ENCODE measurements around the gene NOS1. TPM values are rescaled to one million over a fixed set of nuclear protein-coding genes. Genes with fewer than 3 reads are reported as not detected.
"Not testable (repeated sequence)": the region's sequence is repeated elsewhere in the genome, so short reads cannot be mapped to it uniquely, and the experiment has no call there.

The NOS1 gene
- total RNA-seq, 1 donor from 2014 or later, result 0.21 TPM

DNA sequence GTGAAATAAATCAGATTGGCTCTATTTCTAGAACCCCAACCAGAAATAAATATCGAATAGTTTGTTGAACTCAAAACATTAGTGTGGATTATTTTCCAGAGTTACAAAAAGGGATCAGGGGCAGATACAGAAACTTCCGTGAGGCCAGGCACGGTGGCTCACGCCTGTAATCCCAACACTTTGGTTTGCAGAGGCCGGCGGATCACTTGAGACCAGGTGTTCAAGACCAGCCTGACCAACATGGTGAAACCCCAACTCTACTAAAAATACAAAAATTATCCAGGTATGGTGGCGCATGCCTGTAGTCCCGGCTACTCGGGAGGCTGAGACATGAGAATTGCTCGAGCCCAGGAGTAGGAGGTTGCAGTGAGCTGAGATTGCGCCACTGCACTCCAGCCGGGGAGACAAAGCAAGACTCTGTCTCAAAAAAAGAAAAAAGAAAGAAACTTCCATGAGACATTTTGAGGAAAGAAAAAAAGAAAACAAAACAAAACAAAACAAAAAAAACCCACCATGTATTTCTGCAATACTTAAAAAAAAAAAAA is 173.2 kb downstream of the NOS1 start:
- TF ChIP-seq, protein P1, sequence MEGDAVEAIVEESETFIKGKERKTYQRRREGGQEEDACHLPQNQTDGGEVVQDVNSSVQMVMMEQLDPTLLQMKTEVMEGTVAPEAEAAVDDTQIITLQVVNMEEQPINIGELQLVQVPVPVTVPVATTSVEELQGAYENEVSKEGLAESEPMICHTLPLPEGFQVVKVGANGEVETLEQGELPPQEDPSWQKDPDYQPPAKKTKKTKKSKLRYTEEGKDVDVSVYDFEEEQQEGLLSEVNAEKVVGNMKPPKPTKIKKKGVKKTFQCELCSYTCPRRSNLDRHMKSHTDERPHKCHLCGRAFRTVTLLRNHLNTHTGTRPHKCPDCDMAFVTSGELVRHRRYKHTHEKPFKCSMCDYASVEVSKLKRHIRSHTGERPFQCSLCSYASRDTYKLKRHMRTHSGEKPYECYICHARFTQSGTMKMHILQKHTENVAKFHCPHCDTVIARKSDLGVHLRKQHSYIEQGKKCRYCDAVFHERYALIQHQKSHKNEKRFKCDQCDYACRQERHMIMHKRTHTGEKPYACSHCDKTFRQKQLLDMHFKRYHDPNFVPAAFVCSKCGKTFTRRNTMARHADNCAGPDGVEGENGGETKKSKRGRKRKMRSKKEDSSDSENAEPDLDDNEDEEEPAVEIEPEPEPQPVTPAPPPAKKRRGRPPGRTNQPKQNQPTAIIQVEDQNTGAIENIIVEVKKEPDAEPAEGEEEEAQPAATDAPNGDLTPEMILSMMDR (IDR thresholded peaks at IDR 0.05), result no peak
- Histone ChIP-seq H3K27me3 (no peaks in the 10 kb centered on the region), H3K4me1 (no peaks in the 10 kb centered on the region), H3K4me3 (no peak overlapping the region), H3K27ac (no peak overlapping the region), H3K36me3 (peaks cover 23 to 35% of the 10 kb centered on the region in 2 donors), H3K9me3 (no peaks in the 10 kb centered on the region)
- intact Hi-C loops (cut with DNase I), result loop anchor here (10.0 kb wide), 1 partner anchor 453 kb away; the partner anchor contains the start of genes RNFT2 and SPRING1
- no peak for DNase-seq (ENCODE audit: low spot score in 2 of 2)

DNA sequence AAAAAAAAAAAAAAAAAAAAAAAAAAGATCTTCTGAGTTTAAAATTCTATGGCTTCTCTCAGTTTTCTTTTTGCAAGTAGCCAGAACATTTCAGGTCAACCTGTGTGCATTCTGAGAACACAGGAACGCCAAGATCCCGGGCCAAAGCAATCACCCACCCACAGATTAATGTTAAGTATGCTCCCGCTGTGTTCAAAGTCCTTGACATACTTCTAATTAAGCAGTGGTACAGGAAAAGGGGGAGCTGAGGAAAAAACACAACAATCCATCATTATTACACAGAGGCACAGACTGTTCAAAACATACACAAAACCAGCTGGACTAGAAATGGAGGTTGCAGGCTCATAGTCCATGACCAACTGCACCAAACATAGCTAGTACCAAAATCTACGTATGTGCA is 174.0 kb downstream of the NOS1 start:
- H3K27ac ChIP-seq, result no peak overlapping the region
- H3K4me3 ChIP-seq, result no peak overlapping the region
- no peaks in the 10 kb centered on the region for H3K4me1 ChIP-seq
- H3K9me3 ChIP-seq, result no peaks in the 10 kb centered on the region
- TF ChIP-seq, protein P1 (IDR thresholded peaks at IDR 0.05), result no peak
- no peaks in the 10 kb centered on the region for H3K27me3 ChIP-seq
- no peak for DNase-seq (ENCODE audit: low spot score in 2 of 2)
- intact Hi-C loops (cut with DNase I), result loop anchor here (10.0 kb wide), 1 partner anchor 453 kb away; the partner anchor contains the start of genes RNFT2 and SPRING1
- H3K36me3 ChIP-seq, result peaks cover 28 to 42% of the 10 kb centered on the region in 2 donors

DNA sequence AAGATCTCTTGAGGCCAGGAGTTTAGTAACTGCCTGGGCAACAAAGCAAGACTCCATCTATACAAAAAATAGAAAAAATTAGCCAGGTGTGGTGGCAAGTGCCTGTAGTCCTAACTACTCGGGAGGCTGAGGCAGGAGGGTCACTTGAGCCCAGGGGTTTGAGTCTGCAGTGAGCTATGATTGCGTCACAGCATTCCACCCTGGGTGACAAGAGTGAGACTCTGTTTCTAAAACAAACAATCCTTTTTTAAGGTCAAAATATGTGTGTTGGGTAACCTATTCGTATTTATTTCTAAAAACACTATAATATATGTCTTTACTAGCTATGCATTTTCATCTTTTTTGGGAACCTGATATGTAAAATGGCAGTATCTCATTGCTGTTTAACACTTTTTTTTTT is 178.6 kb downstream of the NOS1 start:
- Histone ChIP-seq H3K4me3 (no peak overlapping the region), H3K36me3 (peaks cover 38 to 75% of the 10 kb centered on the region in 2 donors), H3K9me3 (peaks cover 0 to 9% of the 10 kb centered on the region in 2 donors), H3K4me1 (no peaks in the 10 kb centered on the region), H3K27ac (no peak overlapping the region), H3K27me3 (no peaks in the 10 kb centered on the region)
- intact Hi-C loops (cut with DNase I), result loop anchor here (10.0 kb wide), 1 partner anchor 448 kb away; the partner anchor contains the start of genes RNFT2 and SPRING1
- DNase-seq (ENCODE audit: low spot score in 2 of 2), result no peak
- TF ChIP-seq, protein P1 (IDR thresholded peaks at IDR 0.05), result no peak

DNA sequence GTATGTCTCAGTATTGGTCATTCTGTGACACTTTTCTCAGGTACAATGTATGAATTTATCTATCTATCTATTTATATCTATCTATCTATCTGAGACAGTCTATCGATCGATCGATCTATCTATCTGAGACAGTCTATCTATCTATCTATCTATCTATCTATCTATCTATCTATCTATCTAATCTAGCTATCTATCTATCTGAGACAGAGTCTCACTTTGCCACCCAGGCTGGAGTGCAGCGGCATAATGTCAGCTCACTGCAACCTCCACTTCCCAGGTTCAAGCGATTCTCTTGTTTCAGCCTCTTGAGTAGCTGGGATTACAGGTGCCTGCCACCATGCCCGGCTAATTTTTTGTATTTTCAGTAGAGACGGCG is 180.0 kb downstream of the NOS1 start:
- peaks cover 43 to 82% of the 10 kb centered on the region in 2 donors for H3K36me3 ChIP-seq
- not testable (repeated sequence) for DNase-seq (ENCODE audit: low spot score in 2 of 2); H3K4me1 ChIP-seq; H3K27me3 ChIP-seq; H3K4me3 ChIP-seq; H3K9me3 ChIP-seq; H3K27ac ChIP-seq
- intact Hi-C loops (cut with DNase I), result loop anchor here (10.0 kb wide), 1 partner anchor 447 kb away; the partner anchor contains the start of genes RNFT2 and SPRING1

DNA sequence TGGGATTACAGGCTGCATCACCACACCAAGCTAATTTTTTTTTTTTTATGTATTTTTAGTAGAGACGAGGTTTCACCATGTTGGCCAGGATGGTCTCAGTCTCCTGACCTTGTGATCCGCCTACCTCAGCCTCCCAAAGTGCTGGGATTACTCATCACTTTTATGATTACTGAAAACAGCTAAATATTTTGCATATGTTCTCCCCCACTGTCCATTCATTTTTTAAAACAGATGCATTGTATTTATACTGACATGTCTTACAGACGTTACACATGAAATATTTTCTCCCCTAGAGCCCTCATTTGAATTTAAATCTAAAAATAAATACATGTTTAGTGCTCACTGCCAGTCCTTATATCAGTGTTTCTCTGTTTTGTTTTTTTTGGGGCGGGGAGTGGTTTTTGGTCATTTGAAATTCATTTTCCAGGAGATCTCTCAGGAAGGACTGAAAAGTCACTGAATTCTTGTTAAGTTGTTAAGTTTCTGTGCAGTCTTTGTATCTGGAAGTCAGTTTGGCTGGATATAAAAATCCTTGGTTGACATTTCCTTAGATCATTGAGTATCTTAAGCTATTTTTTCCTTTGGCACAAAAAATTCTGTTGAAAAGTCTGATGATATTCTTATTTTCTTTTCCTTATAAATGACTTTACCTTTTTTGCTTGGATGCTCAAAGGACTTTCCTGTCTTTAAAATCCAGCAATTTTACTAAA is 180.5 kb downstream of the NOS1 start:
- Histone ChIP-seq H3K27ac (no peak overlapping the region), H3K4me1 (no peaks in the 10 kb centered on the region), H3K27me3 (no peaks in the 10 kb centered on the region), H3K9me3 (peaks cover 0 to 9% of the 10 kb centered on the region in 2 donors), H3K36me3 (peaks cover 45 to 82% of the 10 kb centered on the region in 2 donors), H3K4me3 (no peak overlapping the region)
- intact Hi-C loops (cut with DNase I), result loop anchor here (10.0 kb wide), 1 partner anchor 446 kb away; the partner anchor contains the start of genes RNFT2 and SPRING1
- no peak for DNase-seq (ENCODE audit: low spot score in 2 of 2)
- TF ChIP-seq, protein P1 (IDR thresholded peaks at IDR 0.05), result no peak

DNA sequence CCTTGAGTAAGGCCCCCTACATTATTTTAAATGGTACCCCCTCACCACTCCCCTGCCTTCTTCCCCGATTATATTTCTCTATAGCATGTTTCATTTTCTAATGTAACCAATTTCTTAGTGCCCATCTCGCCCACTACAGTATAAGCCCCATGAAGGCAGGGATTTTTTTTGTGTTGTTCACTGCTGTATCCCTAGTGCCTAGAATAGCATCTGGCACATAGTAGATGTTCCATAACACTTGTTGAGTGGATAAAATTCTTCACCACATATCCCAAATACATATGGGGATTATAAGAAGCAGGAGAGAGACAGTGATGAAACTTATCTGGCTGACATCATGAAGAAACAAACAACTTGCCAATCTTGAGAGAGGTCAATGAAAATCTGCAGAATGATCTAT is 182.7 kb downstream of the NOS1 start:
- Histone ChIP-seq H3K4me1 (no peaks in the 10 kb centered on the region), H3K27ac (no peak overlapping the region), H3K27me3 (no peaks in the 10 kb centered on the region), H3K9me3 (peaks cover 0 to 9% of the 10 kb centered on the region in 2 donors), H3K4me3 (no peak overlapping the region), H3K36me3 (peaks cover 53 to 85% of the 10 kb centered on the region in 2 donors)
- intact Hi-C loops (cut with DNase I), result no loop called here
- DNase-seq (ENCODE audit: low spot score in 2 of 2), result no peak
- TF ChIP-seq, protein P1 (IDR thresholded peaks at IDR 0.05), result no peak

All from ascending aorta (tissue), 2 donors.